NCI-H82 (cell line): ENCODE measurements around the gene ATXN1.
"Not testable (repeated sequence)": the region's sequence is repeated elsewhere in the genome, so short reads cannot be mapped to it uniquely, and the experiment has no call there.

Source experiments
- DNase-seq: peaks from one replicate; lab custom pipeline; 2025; lab: John Stamatoyannopoulos, UW

Gene ATXN1

DNA sequence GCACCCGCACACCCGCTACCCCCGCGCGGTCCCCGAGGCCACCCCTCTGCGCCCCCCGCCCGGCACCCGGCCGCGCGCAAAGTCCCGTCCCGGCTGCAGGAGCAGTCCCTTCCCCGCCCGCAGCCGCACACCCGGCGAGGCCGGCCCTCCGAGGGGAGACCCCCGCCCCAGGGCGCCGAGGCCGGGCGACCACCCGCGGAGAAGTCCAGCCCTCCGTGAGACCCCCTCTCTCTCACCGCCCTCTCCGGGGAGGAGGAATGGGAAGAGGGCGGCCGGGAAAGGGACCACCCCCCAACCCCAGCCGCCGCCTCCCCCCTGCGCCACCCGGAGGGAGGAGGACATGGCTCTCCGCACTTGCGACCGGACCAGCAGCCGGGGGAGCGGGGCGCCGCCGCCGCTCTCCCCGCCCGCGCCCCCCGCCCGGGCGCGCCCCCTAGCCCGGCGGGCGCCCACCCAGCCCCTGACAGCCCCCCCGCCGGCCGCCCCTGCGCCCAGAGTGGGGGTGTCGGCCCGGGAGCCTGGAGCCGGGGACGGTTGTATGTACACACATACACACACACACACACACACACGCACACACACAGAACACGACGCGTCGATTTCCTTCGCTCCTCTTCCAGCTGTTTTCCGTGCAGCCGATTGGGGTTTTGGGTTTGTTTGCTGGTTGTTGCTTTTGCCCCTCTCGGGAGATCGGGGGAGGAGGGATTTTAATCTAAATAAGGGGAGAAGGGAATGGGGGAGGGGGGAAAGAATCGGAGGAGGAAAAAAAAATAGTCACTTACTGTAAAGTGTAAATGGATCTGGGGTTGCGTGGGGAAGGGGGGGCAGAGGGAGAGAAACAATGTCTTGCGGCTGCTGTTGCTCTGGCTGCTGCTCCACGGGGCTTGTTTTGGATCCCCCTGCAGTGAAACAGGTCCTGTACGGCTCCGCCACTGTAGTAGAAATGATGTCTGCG is at the start of gene ATXN1:
Gene ATXN1, minus strand, starts transcription at position 945 of the 955 bp plus-strand sequence.
- DNase-seq = peak; percentile 73

DNA sequence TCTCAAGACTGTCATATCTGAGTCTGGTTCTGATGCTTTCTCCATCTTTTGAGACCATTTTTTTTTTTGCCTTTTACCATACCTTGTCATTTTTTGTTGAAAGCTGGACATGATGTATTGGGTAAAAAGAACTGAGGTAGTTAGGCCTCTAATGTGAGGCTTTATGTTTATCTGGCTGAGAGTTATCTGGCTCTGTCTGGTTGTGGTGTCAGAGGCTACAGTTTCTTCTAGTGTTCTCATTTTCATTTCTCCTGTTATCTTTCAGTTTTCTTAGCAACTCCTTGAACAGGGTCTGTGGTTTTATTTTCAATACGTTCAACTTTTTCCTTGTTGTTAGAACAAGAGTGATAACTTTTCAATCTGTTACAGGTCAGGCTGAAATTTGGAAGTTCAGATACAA is 49.2 kb upstream of the ATXN1 start:
- no peak for DNase-seq

DNA sequence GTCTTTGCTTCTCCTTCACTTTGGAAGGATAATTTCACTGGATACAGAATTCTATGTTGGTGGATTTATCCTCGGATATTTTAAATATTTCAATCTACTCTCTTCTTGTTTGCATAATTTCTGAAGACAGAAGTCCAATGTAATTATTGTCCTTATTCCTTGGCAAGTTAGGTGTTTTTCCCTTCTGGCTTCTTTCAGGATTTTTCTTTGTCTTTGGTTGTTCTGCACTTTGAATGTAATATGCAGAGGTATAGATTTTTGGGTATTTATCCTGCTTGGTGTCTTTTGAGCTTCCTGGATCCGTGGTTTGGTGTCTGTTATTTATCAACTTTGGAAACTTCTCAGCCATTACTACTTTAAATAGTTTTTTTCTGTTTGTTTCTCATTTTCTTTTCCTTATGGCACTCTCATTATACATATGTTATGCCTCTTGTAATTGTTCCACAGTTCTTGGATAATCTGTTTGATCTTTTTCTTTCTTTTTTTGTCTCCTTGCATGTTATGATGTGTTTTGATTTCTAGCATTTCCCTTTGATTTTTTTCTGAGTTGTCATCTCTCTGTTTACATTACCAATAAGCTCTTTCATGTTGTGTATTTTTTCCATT is 48.6 kb upstream of the ATXN1 start:
- no peak for DNase-seq

DNA sequence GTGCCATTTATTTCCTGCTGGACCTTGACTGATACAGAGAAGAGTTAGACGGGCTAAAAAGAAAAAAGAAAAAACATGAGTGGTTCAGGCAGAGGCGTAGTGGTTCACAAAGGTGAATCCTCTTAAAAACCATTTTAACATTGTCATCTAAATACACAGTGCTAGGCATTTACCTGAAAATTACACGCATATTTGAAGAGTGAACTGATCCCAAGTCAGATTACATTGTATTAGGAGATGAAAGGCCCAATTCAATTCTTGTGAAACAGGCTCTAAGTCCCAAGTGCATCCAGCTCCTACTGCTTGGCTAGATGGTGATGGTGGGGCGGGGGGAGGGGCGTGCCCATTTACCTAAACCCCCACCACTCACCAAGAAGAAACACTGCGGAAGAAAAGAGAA is 46.7 kb upstream of the ATXN1 start:
- DNase-seq = no peak

DNA sequence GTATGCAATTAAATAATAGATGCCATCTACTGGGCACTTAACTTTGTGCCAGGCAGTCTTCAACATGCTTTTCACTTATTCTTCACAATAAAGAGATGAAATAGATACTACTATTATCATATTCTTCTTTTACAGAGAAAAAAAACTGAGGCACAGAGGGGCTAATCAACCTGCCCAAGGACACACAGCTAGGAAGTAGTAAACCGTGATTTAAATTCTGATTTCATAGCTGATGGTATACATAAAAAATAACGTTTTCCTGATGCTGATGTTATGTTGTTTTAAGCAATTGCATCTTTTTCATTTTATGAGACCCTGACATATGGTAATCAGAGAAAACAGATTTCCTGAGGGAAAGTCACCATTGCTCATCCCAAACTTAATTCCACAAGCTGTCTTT is 45.1 kb upstream of the ATXN1 start:
- no peak for DNase-seq

DNA sequence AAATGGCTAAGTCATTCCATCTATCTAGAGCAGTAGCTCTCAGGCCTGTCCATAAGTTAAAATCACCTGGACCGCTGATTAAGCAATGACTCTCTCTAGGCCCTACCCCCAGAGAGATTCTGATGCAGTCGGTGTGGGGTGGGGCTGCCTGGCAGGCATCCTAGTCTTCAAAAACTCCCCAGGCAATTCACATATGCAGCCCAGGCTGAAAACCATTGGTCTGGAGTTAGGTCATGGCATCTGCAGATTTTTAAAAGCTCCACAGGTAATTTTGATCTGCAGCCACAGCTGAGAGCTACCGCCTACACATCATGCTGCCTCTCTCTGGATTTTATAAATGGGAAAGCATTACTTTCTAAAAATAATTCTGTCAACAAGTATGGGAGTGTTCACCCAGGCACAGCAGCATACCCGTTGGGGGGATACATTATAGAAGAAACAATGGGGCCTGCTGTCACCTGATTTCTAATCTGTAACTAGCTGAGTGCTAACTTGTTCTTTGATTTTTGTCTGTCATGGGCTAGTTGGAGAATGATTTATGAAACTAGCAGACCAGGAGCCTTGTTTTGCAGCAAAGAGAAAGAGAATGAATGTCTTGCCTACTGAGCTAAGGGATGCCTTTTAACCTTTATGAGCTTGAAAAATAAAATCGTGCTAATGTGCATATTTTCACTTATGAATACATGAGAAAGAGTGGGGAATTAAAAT is 44.1 kb upstream of the ATXN1 start:
- DNase-seq = peak; percentile 85

DNA sequence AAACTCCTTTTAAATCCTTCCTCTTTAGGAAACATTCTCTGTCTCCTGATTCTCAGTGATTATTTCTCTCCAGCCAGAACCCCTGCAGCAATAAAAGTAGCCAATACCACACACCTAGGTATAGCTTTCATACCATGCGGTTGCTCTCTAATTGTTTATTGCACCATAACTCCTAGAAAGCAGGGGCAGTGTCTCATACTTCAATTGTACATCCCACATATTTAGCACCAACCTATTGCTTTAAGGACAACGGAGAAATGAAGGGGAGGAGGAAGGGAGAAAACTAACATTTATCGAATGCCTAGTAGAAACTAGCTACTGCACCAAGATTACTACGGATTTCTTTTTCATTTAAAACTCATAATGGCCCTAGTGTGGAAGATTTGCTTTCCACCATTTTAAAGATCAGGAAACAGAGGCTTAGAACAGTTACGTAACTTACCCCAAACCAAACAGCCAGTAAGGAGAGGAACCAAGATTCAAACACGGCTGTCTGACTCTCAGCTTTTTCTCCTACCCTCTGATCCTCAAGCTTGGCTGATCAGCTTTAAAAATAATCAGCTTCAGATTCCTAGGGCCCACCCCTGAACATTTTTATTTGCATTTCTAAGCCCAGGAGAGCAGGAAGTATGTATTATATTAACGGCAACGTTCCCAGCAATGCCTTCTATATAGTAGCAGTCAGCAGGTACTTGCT is 43.4 kb upstream of the ATXN1 start:
- DNase-seq = peak; percentile 85

DNA sequence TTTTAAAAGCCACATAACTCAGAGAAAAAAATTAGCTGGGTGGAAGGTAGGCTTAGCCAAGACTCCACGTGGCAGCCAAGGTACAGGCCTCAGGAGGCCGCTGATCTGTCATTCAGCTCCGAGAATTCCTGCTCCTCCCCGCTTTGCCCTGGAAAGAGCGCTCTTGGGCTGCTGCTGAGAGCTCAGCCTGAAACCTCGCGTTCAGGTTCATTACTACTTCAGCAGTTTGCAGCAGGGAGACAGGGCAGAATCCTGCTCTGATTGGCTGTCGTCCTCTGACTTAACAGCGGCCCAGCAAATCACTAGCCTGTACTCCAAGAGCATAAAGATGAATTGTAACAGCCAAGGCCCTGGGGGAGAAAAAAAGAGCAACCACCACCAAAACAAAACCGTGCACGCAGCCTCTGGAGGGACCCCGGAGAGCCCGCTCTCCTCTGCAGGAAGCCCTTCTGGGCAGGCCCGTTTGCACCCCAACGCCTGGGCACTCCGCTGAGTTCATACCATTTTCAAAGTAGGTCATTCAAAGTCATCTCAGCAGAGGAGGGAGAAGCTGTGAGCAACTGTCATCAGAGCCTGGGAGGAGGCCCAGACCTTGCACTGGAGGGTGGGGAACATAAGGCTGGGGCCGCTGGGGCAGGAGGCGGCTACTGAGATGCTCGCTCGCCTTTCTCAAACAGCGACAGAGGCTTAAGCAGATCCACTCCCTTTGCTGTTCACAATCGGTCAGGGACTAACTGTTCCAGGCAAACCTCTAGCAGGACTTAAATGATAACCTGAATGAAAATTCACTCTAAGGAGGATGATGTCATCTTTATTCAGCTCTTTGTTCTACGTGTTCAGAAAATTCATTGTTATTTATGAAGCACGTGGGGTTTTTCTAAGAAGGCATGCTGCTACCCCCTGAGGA is 42.3 kb upstream of the ATXN1 start:
- peak; percentile 97 for DNase-seq

DNA sequence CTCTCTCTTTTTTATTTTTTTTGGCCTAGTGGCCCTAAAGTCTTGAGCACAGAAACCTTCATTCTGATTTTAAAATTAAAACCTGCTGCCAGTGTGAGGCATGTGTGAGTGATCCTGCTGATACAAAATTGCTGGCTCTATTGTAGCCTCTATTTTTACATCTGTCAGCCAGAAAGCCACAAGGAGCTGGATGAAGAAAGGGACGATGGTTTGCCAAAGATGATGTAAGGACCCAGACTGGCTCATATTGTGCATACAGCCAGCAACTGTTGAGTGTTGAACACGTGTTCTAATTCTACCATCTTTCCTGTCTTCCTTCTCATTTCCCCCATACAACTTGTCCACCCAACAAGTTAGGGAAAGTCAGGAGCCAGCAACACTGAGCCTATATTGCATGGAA is 40.8 kb upstream of the ATXN1 start:
- DNase-seq = no peak

DNA sequence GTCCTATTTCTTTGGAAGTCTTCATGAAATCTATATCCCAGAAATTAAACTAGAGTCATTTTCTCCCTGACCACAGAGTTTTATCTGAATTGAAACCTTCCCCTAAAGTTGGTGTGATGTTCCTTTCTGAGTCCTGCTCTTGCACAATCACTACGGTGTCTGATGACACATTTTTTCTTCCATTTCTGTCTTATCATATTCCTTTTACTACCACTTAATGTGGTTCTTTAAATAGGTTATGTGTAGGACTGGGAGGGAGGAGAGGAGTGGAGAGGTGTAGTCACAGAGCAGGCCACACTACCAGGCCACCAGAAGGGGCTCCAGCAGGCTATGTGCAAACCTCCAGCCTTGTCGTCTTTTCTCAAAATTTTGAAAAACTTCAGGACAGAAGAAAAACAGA is 39.7 kb upstream of the ATXN1 start:
- DNase-seq = no peak

DNA sequence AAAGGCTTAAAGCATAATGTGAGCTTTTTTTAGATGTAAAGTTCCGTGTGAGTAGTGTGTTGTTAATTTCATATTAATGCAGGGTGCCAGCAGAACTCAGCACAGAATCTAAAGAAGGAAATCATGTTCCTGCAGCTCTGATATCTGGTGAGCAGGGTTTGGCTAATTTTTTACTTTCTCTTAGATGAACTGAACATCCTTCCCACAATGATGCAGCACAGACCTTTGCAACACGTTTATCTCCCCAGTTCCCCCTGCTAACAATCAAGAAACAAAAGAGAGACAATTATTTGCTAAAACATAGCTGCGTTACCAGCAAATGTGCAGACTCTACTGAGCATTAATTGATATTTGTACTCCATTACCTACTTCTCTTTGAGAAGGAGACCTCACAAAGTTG is 39.1 kb upstream of the ATXN1 start:
- no peak for DNase-seq

DNA sequence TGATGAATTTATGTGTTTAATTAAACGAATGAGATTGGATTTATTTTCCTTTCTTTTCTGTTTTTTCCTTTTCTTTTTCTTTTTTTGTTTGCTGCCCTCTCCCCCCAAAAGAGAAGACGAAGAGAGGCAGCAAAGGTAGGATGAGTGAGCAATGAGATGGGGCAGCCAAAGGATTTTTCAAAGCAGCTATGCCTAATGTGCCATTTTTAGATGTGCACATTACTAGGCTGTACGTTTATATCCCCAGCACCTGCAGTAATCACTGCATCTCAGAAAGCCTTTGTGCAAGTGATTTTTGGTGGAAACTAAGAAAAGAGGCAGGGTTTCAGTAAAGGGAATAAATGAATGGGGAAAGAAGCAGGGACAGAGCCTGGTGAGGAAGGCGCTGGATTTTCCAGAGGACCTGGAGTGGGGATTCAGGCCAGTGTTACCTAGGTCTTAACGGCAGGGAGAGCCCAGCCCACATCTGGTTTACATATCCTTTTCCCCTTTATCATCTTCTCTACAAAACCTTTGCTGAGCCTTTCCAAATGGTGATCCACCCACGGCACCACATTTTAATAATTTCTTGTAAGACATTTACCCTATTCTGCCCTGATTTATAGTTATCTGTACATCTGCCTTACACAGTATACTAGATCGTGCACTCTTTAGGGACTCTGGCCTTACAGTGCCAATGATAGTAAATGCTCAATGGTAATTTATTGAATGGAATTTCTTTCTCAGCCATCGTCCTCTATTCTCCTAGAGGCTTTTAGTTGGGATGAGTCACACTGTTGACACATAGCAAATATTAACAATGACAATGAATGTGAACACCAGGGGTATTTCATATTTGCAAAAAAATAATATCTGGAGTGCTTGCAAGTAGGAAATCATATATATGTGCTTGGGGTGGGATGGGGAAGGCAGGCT is 38.3 kb upstream of the ATXN1 start:
- no peak for DNase-seq

DNA sequence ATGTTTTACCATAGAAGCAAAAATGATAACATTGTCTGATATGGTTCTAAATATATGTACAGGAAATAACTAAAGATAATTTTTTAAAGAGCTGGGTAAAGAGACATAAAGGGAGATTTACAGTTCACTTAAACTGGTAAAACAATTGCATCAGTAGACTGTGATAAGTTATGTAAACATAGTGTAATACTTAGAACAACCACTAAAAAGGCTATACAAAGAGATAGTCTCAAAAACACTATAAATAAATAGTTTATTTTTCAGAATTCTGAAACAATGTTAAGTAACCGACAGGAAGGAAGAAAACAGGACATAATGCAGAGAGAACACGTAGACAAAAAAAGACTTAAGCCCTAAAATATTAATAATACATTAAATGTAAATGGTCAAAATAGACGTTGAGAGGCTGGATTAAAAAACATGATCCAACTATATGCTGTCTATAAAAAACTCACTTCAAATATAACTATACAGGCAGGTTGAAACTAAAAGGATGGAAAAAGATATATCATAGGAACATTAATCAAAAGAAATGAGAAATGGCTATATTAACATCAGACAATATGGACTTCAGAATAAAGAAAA is 32.7 kb upstream of the ATXN1 start:
- DNase-seq = no peak

DNA sequence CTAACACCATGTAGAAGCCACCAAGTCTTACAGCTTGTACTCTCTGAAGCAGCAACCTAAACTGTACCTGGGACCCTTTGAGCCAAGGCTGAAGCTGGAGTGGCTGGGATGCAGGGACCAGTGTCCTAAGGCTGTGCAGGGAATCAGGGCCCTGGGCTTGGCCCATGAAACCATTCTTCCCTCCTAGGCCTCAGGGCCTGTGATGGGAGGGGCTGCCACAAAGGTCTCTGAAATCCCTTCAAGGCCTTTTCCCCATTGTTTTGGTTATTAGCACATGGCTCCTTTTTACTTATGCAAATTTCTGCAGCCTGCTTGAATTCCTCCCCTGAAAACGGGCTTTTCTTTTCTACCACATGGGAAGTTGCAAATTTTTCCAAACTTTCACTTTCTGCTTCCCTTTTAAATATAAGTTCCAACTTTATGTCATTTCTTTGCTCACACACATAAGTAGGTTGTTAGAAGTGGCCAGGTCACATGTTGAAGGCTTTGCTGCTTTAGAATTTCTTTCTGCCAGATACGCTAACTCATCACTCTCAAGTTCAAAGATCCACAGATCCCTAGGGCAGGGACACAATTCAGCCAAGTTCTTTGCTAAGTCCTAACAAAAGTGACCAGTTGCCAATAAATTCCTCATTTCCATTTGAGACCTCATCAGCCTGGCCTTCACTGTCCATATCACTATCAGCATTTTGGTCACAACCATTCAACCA is 28.2 kb upstream of the ATXN1 start:
- DNase-seq = no peak

DNA sequence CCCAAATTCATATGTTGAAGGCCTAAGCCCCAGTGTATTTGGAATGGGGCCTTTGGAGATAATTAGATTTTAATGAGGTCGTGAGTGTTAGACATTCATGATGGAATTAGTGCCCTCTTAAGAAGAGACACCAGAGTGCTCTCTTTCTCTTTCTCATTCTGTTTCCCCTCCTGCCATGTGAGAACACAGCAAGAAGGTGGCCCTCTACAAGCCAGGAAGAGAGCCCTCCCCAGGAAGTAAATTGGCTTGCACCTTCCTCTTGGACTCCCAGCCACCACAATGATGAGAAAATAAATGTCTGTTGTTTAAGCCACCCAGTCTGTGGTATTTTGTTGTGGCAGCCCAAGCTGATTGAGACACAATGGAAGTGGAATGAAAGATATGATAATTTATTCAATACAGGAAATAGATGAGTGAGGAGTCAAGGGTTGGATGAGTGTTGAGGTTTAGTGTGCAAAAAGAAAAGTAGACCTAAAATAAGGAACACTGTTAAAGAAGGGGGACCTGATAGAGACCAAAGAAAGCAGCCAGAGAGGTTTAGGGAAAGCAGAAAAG is 25.9 kb upstream of the ATXN1 start:
- peak; percentile 47 for DNase-seq

DNA sequence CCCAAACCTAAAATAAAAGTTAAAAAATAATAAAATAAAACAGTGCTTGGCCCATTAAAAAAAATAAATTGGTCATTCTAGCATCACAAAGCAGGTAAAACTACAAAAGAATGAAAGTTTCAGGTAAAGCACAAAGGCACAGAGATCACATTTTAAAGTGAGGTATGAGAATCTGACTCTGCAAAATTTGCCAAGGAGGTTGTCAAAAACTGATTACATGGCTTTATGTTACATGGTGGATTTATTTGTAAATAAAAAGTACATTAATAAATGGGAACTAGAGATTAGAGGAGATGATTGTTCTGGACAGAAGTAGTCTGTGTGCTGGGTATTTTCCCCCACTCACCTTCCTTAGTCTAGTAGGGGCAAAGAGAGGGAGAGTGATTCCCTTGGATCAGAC is 24.2 kb upstream of the ATXN1 start:
- no peak for DNase-seq

DNA sequence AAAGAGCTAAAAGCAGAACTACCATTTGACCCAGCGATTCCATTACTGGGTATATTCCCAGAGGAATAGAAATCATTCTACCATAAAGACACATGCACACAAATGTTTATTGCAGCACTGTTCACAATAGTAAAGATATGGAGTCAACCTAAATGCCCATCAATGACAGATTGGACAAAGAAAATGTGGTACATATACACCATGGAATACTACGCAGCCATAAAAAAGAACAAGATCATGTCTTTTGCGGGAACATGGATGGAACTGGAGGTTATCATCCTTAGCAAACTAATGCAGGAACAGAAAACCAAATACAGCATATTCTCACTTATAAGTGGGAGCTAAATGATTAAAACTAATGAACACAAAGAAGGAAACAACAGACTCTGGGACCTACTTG is 23.7 kb upstream of the ATXN1 start:
- not testable (repeated sequence) for DNase-seq

DNA sequence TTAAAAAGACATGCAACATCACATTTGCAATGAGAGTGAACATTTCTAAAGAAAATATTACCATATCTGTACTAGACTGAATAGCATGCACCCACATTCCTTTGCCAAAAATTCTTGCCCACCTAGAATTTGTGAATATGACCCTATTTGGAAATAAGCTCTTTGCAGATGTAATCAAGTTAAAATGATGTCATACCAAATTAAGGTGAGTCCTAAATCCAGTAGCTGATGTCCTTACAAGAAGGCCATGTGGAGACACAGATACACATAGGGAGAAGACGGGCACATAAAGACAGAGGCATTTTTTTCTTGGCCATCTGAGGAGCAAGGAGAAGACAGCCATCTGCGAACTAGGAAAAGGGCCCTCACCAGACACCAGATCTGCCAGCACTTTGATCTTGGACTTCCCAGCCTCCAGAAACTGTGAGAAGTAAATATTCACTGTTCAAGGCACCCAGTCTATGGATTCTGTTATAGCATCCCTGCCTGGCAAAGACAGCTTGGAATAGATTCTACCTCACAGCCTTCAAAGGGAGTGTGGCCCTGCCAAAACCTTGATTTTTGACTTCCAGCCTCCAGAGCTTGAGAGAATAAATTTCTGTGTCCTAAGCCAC is 22.8 kb upstream of the ATXN1 start:
- no peak for DNase-seq
